Mucosa of gallbladder (tissue), 1 donor: ENCODE results near the gene KLHL9. TPM values are rescaled to one million over a fixed set of nuclear protein-coding genes. Genes with fewer than 3 reads are reported as not detected.
"Not testable (repeated sequence)": the region's sequence is repeated elsewhere in the genome, so short reads cannot be mapped to it uniquely, and the experiment has no call there.

Source experiments
- DNase-seq: peaks from one replicate; pipeline ENCODE4 v3.0.0-alpha.2; 2020; ENCODE audit warnings: low spot score
- total RNA-seq: library from RNA; stranded (reverse); gene quantifications from one replicate; pipeline ENCODE4 v1.2.1, GENCODE V29; 2021
- donor health status: DM: no; HTN: no; CAD: no.

The KLHL9 gene
- total RNA-seq: 25.0 TPM

GRCh38 chr9:21334701-21335632, at the start of gene KLHL9:
Gene KLHL9, minus strand, starts transcription at chr9:21335404. Its CDS starts 545 bp downstream, at chr9:21334859.
- peak; percentile 93 for DNase-seq

- DNase-seq: no peak
These were observed 48.4 kb upstream of the KLHL9 start for GRCh38 chr9:21383627-21384026.

- no peak for DNase-seq
These were observed 46.5 kb upstream of the KLHL9 start for GRCh38 chr9:21381448-21382339.

- not testable (repeated sequence) for DNase-seq
These were observed 36.3 kb upstream of the KLHL9 start for GRCh38 chr9:21371467-21371866.

GRCh38 chr9:21367957-21368356, 32.8 kb upstream of the KLHL9 start, which contains the start of gene IFNA13:
Gene IFNA13, minus strand, starts transcription at chr9:21368057. Its CDS starts 47 bp downstream, at chr9:21368010.
- DNase-seq: no peak

DNA sequence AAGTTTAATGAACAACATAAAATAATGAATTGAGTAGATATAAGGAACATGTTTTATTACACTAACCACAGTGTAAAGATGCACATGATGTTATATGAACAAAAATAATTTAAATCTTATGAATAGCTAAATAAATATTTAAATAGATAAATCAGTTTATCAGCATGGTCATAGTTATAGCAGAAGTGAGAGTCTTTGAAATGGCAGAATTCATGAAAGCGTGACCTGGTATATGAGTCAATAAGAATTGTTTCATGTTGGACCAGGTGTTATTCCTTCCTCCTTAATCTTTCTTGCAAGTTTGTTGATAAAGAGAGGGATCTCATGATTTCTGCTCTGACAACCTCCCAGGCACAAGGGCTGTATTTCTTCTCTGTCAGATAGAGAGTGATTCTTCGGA, 32.0 kb upstream of the KLHL9 start:
- DNase-seq: not testable (repeated sequence)

GRCh38 chr9:21362287-21362686, 27.1 kb upstream of the KLHL9 start:
- no peak for DNase-seq

DNA sequence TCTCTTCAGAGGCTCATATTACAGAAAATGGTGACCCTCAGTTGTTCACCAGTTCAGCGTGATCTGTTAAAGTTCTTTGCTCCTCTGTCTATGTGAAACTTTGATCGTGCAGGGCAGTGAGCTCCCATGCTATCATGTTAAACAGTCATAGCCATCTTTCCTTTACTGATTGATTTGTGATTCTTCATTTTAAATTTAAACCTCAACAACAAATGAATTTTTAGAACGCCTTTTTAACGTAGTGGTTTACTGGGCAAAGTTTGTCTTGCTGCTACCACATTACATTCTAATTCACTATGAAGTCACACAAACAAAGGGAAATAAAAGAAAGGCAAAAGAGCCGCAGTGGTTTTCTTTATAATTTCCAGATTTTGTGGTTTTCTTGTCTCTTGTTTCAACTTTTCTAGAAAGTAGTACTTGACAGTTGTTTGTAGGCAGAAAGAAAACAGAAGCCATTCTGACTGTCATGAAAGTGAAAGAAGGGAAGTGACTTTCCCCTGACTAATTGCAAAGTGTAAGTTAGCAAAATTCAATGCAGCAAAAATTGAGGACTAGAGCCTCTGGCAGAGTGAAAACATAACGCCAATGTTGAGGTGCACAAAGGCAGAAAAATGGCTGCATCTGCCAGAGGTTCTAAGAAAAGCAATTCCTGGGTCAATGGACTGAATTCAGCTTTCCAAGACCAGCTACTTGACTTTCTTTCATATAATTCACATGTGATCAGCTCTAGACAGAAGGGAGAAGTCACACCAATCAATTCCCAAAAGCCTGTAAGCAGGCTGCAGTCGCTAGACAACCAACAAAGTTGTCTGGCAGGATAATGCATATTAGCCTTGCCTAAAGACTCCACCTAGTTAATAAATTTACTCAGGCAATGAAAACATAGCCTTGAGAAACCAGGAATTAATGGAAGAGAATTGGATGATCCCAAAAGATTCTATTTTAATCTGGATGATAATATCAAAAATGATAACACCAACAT, 22.6 kb upstream of the KLHL9 start:
- no peak for DNase-seq

DNA sequence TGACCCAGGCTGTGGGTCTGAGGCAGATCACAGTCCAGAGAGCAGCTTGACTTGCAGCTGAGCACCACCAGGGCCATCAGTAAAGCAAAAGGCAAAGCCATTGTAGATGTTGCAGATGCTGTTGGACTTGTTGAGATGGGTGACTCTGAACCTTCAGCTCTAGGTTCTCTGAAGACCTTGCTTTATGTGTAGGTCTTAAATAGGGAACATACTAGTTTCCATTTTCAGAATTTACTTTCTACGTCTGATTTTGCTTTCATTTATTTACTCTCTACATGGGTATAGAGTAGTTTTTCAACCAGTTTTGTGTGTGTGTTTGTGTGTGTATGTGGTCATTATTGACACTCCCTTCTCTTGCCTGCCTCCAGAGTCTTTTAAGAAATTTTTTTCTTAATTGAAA, 15.6 kb upstream of the KLHL9 start, which contains the start of gene IFNA6:
IFNA6 (minus strand) TSS at position 101 of the 400 bp plus-strand sequence; CDS start at position 101, 0 bp downstream.
- DNase-seq: no peak

DNA sequence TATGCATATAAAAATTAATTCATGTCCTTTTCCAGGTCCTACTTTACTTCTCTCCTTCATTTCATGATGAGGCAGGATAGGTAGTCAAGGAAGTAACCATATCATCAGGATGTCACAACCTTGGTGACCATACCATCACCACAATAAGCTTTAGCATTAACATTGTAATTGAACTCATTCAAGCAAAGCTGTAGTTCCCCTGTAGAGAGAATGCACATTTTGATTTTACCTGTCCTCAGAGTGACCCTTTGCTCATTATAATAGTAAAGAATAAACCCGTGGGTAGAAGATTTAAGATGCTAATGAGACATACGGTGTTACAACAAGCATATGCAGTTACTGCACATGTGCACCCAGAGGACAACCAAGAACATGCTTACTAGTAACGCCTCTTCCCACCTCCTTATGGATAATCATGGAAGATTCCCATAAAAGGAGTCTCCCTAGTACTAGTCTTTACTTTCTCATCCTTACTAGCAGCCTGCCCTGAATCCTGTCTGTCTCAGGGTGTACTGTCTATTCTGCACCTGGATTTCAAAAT, 13.3 kb upstream of the KLHL9 start:
- no peak for DNase-seq

- DNase-seq: no peak
These were observed 5.5 kb upstream of the KLHL9 start for GRCh38 chr9:21340735-21341134.

GRCh38 chr9:21336457-21336856, 1.3 kb upstream of the KLHL9 start:
- no peak for DNase-seq

- no peak for DNase-seq
These were observed 2.0 kb downstream of the KLHL9 start for GRCh38 chr9:21333226-21333625.

DNA sequence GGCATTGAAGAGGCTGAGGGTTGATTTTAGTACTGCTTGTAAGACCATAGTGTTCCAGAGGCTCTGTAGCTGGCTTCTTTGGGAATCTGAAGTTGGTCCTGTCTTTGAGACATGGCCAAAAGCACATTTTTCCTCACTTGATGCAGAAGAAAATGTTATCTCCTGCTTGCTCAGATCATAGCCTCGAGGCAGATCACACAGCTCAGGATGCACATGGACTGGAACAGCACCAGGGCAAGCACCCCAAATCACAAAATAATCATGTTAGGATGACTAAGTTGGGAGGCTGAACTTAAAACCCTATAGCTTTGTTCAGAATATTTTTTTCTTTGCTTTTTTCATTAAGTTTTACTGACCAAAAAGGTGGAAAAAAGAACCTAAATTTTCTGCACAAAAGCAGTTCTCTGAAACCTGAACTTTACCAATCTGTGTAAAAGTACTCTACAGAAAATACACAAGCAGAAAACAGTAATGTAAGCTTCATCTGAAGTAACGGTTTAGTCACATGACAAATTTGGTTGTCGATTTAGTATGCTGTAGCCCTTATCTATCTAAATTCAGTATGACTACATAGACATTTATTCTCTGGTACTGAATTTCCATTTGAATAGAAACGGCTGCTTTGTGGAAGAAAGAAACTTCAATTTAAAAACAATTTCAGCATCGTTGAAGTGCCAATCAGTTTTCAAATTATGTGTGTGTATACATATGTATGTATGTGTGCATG, 3.4 kb downstream of the KLHL9 start:
- no peak for DNase-seq

DNA sequence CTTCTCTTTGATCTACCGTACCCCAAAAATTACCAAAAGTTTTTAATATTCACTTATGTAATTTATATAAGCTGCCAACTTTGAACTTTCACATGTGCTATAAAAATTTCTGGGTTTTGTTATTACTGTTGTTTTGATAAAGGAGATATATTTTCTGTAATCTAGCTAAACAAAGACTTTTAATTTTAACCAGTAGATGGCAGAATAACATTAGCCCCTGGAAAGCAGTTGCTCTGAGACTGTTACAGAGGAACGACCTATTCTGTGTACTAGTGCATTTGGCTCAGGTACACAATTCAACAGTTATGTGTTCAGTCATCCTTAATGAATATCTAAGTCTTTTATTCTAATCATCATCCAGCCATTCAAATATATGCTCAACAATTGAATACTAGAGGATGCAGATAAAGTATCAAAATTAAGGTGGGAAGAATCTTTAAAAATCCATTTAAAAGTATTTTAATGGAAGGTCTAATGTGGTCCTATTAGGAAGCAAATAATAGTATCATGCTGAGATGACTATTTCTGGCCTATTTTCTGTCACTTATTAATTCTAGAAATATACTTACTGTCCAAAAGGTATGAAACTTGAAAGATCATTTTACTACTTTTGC, 8.6 kb downstream of the KLHL9 start:
- DNase-seq: no peak

DNA sequence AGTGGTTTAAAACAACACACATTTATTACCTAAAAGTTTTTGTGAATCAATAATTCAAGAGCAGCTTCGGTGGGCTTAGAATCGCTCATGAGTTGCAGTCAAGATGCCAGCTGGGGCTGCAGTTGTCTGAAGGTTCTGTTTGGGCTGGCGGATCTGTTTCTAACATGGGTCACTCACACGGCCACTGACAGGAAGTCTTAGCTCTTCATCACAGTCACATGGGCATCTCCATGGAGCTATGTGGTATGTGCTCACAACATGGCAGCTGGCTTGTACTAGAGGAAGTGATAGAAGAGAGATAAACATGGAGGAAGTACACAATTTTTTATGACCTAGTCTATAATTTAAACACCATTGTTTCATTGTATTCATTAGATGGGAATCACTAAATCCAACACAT, 11.2 kb downstream of the KLHL9 start:
- DNase-seq: no peak

GRCh38 chr9:21322911-21323461, 12.2 kb downstream of the KLHL9 start:
- DNase-seq: no peak

DNA sequence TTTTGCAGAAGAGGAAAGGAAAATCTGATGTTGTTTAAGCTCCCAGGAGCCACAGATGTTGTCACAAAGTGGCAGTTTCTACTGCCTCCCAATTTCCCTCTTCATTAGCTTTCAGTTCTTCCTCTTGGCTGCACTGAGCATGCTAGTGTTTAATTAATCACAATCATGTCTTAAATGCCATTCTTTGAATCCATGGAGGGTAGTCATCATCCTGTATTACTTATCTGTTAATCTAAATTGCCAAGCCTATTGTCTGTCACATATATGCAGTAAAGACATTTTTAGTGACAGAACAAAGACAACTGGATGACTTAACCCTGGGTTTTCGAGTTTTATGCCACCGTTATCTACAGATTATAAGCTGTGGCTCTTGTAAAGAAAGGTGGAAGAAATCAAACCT, 14.7 kb downstream of the KLHL9 start:
- DNase-seq: no peak
